Sigmoid colon (tissue), 4 donors: ENCODE results near the gene PSMD7.

Source experiments
- CTCF ChIP-seq, 4 experiments: fragments of 450-650 bp in 3 of 4; fragments of 200-600 bp in 1 of 4; IDR thresholded peaks; one replicate each; pipeline ENCODE4 v1.5.1; 2016 to 2019; ENCODE audit warnings: antibody characterized with exemption in 4 of 4, mild to moderate bottlenecking in 3 of 4, moderate library complexity in 2 of 4
- POLR2AphosphoS5 ChIP-seq, 4 donors: sonication (generic); formaldehyde crosslinking; IDR thresholded peaks; one replicate each; pipeline ENCODE4 v1.6.1; 2017; ENCODE audit warnings: antibody characterized with exemption in 4 of 4

- no peak for TF ChIP-seq CTCF (IDR thresholded peaks at IDR 0.05)
- TF ChIP-seq POLR2AphosphoS5 (IDR thresholded peaks at IDR 0.05), result no peak
Measured at GRCh38 chr16:74280448-74280847, 16.2 kb upstream of the PSMD7 start.
